Memory B cell (primary cell): Measurements from ENCODE around the gene NPIPB9.
"Not testable (repeated sequence)": the region's sequence is repeated elsewhere in the genome, so short reads cannot be mapped to it uniquely, and the experiment has no call there.

Experiments
- ATAC-seq: fragments of 150-1000 bp; cut with Tn5 transposase; 2 replicates; pipeline ENCODE4 v1.10.0; 2021; ENCODE audit warnings: low read depth, mild to moderate bottlenecking, moderate library complexity
- DNase-seq, 2 donors: peaks; one replicate each; pipeline ENCODE4 v3.0.0; 2022; ENCODE audit warnings: low spot score in 2 of 2
- H3K27ac Mint-ChIP-seq: one replicate; pipeline ENCODE4 v1.8.0; 2022; ENCODE audit warnings: mild to moderate bottlenecking, moderate library complexity, mixed read lengths
- H3K27me3 Mint-ChIP-seq: one replicate; pipeline ENCODE4 v1.8.0; 2022; ENCODE audit warnings: mixed read lengths
- H3K36me3 Mint-ChIP-seq: one replicate; pipeline ENCODE4 v1.8.0; 2022; ENCODE audit warnings: mild to moderate bottlenecking, mixed read lengths
- H3K4me1 Mint-ChIP-seq: one replicate; pipeline ENCODE4 v1.8.0; 2022; ENCODE audit warnings: mixed read lengths
- H3K4me3 Mint-ChIP-seq: one replicate; pipeline ENCODE4 v1.8.0; 2022; ENCODE audit warnings: mild to moderate bottlenecking, moderate library complexity, mixed read lengths
- H3K9me3 Mint-ChIP-seq: one replicate; pipeline ENCODE4 v1.8.0; 2022; ENCODE audit warnings: mixed read lengths

NPIPB9 gene

GRCh38 chr16:28751487-28751886 is at the start of gene NPIPB9:
Gene NPIPB9 (plus strand): TSS chr16:28751787.
- not testable (repeated sequence) for H3K4me3 Mint-ChIP-seq, ATAC-seq, H3K27me3 Mint-ChIP-seq, H3K36me3 Mint-ChIP-seq, H3K4me1 Mint-ChIP-seq, H3K27ac Mint-ChIP-seq, DNase-seq, H3K9me3 Mint-ChIP-seq

- not testable (repeated sequence) for DNase-seq, H3K27ac Mint-ChIP-seq, ATAC-seq, H3K36me3 Mint-ChIP-seq, H3K4me3 Mint-ChIP-seq, H3K9me3 Mint-ChIP-seq, H3K27me3 Mint-ChIP-seq, H3K4me1 Mint-ChIP-seq
Observed at GRCh38 chr16:28704246-28704645, 47.3 kb upstream of the NPIPB9 start.

DNA sequence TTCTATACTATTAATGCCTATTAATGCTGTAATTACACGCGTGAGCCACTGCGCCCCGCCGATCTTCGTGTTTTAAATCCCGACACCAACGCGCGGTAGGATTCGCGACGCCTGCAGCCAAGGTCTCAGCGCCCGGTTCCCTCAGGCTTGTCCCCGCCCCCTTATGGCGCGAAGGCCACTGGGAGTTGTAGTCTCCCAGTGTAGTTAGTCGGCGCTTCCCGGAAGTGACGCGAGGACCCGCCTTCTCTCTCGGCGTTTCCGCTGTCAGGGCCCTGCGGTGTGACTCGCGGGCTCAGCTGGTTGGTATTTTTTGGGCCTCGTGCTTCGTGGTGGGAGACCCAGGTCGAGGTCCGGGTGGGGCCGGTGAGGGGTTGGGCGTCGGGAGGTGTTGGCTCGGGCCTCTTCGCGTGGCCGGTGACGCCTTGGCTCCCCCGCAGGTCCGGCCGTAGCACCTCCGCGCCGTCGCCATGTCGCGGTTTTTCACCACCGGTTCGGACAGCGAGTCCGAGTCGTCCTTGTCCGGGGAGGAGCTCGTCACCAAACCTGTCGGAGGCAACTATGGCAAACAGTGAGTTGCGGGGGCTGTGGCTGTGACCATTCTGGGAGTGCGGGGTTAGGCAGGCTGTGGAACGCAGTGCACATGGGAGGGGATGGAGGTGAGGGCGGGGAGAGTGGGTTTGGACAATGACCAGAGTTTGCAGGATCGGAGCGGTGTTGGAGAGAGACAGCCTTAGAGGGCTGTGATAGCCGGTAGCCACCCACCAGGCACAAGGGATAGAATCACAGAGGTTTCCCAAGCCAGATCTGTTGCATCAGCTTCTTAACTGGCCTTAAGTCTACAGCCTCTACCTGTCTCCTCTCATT is 40.1 kb upstream of the NPIPB9 start, which contains the start of gene EIF3C:
TSS of gene EIF3C (plus strand) at position 245 of the 864 bp plus-strand sequence. CDS start at position 468, 223 bp downstream.
- not testable (repeated sequence) for H3K27me3 Mint-ChIP-seq, H3K27ac Mint-ChIP-seq, H3K4me1 Mint-ChIP-seq, H3K9me3 Mint-ChIP-seq, H3K36me3 Mint-ChIP-seq, DNase-seq, H3K4me3 Mint-ChIP-seq
- peak; percentile 100 for ATAC-seq

GRCh38 chr16:28722852-28723650 is 28.5 kb upstream of the NPIPB9 start:
- not testable (repeated sequence) for H3K27ac Mint-ChIP-seq, H3K27me3 Mint-ChIP-seq, H3K36me3 Mint-ChIP-seq, H3K4me1 Mint-ChIP-seq, H3K9me3 Mint-ChIP-seq, ATAC-seq, H3K4me3 Mint-ChIP-seq, DNase-seq

GRCh38 chr16:28731253-28731652 is 20.3 kb upstream of the NPIPB9 start:
- not testable (repeated sequence) for DNase-seq, H3K36me3 Mint-ChIP-seq, H3K4me3 Mint-ChIP-seq, H3K27ac Mint-ChIP-seq, H3K9me3 Mint-ChIP-seq, H3K27me3 Mint-ChIP-seq, H3K4me1 Mint-ChIP-seq, ATAC-seq

GRCh38 chr16:28732455-28733124 is 19.0 kb upstream of the NPIPB9 start:
- H3K27me3 Mint-ChIP-seq, H3K36me3 Mint-ChIP-seq, ATAC-seq, H3K9me3 Mint-ChIP-seq, H3K4me1 Mint-ChIP-seq, DNase-seq, H3K4me3 Mint-ChIP-seq, H3K27ac Mint-ChIP-seq: not testable (repeated sequence)

DNA sequence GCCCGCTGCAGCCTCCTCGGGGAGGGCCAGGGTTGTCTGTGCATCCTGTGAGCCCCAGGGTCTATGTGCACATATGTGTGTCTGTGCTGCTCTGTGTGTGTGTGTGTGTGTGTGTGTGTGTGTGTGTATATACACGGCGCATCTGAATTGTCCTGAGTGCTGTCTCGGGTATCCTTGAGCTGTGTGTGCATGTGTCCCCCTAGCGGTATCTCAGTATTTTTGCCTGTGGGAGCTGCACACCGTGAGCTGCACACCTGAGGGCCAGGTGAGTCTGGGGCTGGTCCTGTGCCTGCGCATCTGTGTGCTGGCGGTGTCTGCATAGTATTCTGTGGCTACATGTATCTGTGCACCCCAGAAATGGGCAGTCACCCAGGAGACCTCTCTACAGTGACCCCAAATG is 11.8 kb upstream of the NPIPB9 start:
- H3K27me3 Mint-ChIP-seq, H3K36me3 Mint-ChIP-seq, H3K4me1 Mint-ChIP-seq, H3K9me3 Mint-ChIP-seq, H3K27ac Mint-ChIP-seq, H3K4me3 Mint-ChIP-seq, DNase-seq: not testable (repeated sequence)
- peak; percentile 62 for ATAC-seq

DNA sequence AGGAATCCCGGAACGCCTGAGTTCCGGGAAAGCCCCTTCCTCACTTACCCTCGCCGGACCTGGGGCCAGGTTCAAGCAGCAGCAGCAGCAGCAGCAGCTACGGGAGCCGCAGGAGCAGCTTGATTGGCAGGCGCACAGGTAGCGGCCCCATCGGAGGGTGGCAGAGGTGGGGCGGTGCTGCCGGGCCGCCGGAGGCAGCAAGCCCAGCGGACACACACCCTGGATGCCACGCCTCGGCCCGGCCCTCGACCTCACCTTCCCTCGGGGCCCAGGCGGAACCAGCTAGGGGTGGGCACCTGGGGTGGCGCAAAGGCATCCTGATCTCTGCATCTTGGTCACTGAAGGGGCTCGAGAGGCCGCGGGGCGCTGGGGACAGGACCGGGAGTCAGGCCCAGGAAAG is 11.0 kb upstream of the NPIPB9 start:
- H3K4me3 Mint-ChIP-seq, H3K9me3 Mint-ChIP-seq, H3K4me1 Mint-ChIP-seq, H3K36me3 Mint-ChIP-seq, H3K27me3 Mint-ChIP-seq, H3K27ac Mint-ChIP-seq: not testable (repeated sequence)
- ATAC-seq (peak; percentile 22), DNase-seq (peak in 1 of 2 donors; percentile 11)

GRCh38 chr16:28741295-28741694 is 10.3 kb upstream of the NPIPB9 start:
- H3K4me1 Mint-ChIP-seq, ATAC-seq, H3K4me3 Mint-ChIP-seq, H3K27me3 Mint-ChIP-seq, H3K27ac Mint-ChIP-seq, H3K36me3 Mint-ChIP-seq, H3K9me3 Mint-ChIP-seq: not testable (repeated sequence)
- DNase-seq: peak in 1 of 2 donors; percentile 8

GRCh38 chr16:28746618-28747350 is 4.8 kb upstream of the NPIPB9 start:
- not testable (repeated sequence) for ATAC-seq, H3K36me3 Mint-ChIP-seq, H3K4me3 Mint-ChIP-seq, H3K27me3 Mint-ChIP-seq, H3K27ac Mint-ChIP-seq, DNase-seq, H3K4me1 Mint-ChIP-seq, H3K9me3 Mint-ChIP-seq

- peak; percentile 93 for ATAC-seq
- peak overlapping the region; percentile 65 for H3K4me3 Mint-ChIP-seq
- H3K36me3 Mint-ChIP-seq, H3K27ac Mint-ChIP-seq, H3K27me3 Mint-ChIP-seq, H3K4me1 Mint-ChIP-seq, H3K9me3 Mint-ChIP-seq: not testable (repeated sequence)
- DNase-seq: peak; percentile 32 to 57
Observed at GRCh38 chr16:28749997-28750465, 1.6 kb upstream of the NPIPB9 start.

GRCh38 chr16:28750469-28751067 is 1.0 kb upstream of the NPIPB9 start:
- peak; percentile 3 for ATAC-seq
- H3K4me3 Mint-ChIP-seq: not testable (repeated sequence)

DNA sequence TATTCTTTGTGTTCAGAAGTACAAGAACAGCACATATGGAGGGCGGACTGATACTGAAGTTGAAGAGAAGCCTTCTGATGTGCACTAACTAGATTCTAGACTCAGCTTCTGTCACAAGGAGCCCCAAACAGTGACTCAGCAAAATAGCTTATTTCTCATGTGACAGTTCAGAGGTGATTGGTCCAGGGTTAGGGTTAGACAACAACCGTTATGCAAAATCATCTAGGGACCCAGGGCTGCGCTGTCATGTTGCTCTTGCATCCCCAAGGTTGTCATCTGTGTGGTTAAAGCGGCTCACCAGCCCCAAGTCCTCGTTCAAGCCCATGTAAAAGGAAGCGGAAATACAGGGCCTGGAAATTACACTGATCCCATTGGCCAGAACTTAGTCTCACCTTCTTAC is 30.1 kb downstream of the NPIPB9 start:
- H3K4me3 Mint-ChIP-seq, H3K27ac Mint-ChIP-seq, H3K4me1 Mint-ChIP-seq, DNase-seq, H3K36me3 Mint-ChIP-seq, ATAC-seq, H3K27me3 Mint-ChIP-seq, H3K9me3 Mint-ChIP-seq: not testable (repeated sequence)

More at GRCh38 chr16:28750469-28751067, 1.0 kb upstream of the NPIPB9 start:
- not testable (repeated sequence) for H3K27ac Mint-ChIP-seq, H3K9me3 Mint-ChIP-seq, DNase-seq, H3K27me3 Mint-ChIP-seq, H3K4me1 Mint-ChIP-seq, H3K36me3 Mint-ChIP-seq
